Stomach smooth muscle (tissue), 2 donors: ENCODE results near the gene PTMA.
"Not testable (repeated sequence)": the region's sequence is repeated elsewhere in the genome, so short reads cannot be mapped to it uniquely, and the experiment has no call there.

Experiments used
- H3K27ac ChIP-seq: one replicate; pipeline ENCODE4 v1.7.0; 2013; ENCODE audit warnings: mild to moderate bottlenecking, low read length, inconsistent platforms
- H3K27me3 ChIP-seq, 2 donors: one replicate each; pipeline ENCODE4 v1.7.0; 2013; ENCODE audit warnings: low read length in 2 of 2; ENCODE audit not compliant: insufficient read depth in 2 of 2, control insufficient read depth in 1 of 2
- H3K36me3 ChIP-seq, 2 donors: one replicate each; pipeline ENCODE4 v1.7.0; 2013; ENCODE audit warnings: low read length in 2 of 2; ENCODE audit not compliant: control insufficient read depth in 2 of 2, insufficient read depth in 2 of 2
- H3K4me1 ChIP-seq: one replicate; pipeline ENCODE4 v1.7.0; 2013; ENCODE audit warnings: low read length; ENCODE audit not compliant: control insufficient read depth, insufficient read depth
- H3K4me3 ChIP-seq, 2 donors: one replicate each; pipeline ENCODE4 v1.7.0; 2013; ENCODE audit warnings: low read length in 2 of 2
- H3K9ac ChIP-seq, 2 donors: one replicate each; pipeline ENCODE4 v1.7.0; 2013; ENCODE audit warnings: low read length in 2 of 2, mild to moderate bottlenecking in 1 of 2
- H3K9me3 ChIP-seq, 2 donors: one replicate each; pipeline ENCODE4 v1.7.0; 2013; ENCODE audit warnings: low read length in 2 of 2; ENCODE audit not compliant: control insufficient read depth in 2 of 2
- donor health status: healthy.
- donor health status: Pancreatic carcinoma.

PTMA gene

DNA sequence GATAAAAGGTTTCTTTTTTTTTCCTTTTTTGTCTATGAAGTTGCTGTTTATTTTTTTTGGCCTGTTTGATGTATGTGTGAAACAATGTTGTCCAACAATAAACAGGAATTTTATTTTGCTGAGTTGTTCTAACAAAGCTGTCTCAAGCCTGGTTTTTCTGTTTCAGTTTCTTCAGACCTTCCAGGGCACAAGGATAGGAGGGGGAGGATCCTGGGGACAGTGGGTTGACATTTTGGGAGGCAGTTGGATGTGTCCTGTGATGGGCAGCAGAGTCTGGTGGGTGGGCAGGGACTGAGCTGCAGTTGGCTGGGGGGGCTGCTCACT lies 5.0 kb downstream of the PTMA start:
- peak overlapping the region; percentile 9 to 29 for H3K9ac ChIP-seq
- H3K4me3 ChIP-seq, H3K27me3 ChIP-seq, H3K9me3 ChIP-seq: not testable (repeated sequence)
- H3K36me3 ChIP-seq: peaks cover 9 to 15% of the 10 kb centered on the region in 2 donors
- peaks cover 39% of the 10 kb centered on the region for H3K4me1 ChIP-seq
- peak overlapping the region; percentile 74 for H3K27ac ChIP-seq

DNA sequence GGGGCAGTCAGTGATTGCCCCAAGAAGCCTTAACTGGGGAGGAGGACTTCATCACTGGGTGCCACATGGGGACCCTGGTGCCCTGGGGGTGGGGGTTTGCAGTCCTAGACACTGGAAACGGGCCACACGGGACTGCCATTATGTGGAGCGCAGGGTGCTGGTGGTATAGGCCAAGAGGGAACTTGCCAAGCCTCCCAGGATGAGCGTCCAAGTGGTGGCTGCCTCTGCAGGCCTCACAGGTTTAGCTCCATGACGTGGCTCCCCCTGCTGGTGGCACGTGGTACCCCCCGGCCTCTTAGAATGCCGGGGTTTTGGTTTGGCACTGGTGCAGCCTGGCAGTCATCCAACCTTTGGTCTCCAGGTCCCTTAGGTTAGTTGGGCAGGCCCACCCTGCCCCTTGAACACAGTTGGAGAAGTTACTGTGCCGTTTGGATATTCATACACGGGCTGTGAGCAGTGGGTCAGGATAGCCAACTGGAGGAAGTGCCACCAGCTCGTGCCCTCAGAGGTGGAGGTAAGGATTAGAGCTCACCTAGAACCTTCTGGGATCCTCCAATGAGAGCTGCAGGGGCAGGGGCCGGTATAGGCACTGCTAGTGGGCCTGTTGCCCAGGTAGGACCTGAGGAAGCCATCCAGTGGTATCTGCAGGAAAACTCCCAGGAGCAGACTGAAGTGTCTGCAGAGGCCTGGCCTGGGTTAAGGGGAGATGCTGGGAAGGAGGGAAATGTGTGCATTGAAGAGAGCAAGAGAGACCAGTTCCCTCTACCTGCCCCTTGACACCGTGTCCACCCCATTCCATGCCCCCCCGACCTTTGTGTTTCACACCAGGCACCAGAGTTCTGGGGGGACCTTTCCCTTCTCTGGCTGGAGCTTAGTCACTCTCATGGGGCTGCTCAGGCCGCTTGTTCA lies 5.7 kb downstream of the PTMA start:
- Histone ChIP-seq H3K4me1 (peaks cover 39% of the 10 kb centered on the region), H3K27ac (peak overlapping the region; percentile 74), H3K9me3 (no peaks in the 10 kb centered on the region), H3K9ac (peak overlapping the region; percentile 9 to 29), H3K27me3 (peaks cover 0 to 2% of the 10 kb centered on the region in 2 donors), H3K4me3 (no peak overlapping the region), H3K36me3 (peaks cover 9 to 15% of the 10 kb centered on the region in 2 donors)

DNA sequence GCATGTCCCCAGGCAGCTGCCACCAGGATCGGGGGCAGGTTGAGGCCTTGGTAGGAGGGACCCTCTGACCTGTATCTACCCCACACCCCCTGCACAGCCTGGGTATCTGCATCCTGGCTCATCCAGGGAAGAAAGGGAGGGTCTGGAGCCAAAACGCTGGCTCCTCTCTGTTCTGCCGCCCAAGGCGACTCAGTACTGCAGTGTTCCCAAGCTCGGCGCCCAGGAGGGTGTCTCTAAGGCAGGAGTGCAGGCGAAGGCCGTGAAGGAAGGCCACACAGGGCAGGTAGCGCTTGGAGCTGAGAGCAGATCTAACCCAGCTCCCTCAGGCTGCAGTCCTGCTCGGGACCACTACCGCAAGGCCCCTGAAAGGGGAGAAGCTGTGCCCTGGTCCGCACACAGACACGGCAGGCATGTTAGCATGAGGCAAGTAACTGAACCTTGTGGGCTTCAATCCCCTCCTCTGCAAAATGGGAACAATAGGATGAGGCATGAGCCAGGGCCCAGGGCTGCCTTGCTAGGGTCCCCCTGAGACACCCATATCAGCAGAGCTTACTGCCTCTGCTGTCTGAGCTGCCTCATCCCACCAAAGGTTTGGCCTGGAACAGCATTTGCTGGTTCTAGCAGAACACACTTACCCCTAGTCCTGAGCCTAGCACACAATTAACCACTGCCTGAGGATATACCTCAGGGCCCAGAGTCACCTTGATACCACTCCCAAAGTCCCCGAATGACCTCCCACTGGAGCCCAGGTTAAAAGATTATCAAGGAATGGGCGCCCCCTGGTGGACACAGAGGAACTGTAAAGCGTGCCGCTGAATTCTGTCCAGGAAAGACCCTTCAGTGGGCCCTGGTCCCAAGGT lies 6.5 kb downstream of the PTMA start:
- H3K36me3 ChIP-seq: peaks cover 9 to 15% of the 10 kb centered on the region in 2 donors
- peaks cover 0 to 2% of the 10 kb centered on the region in 2 donors for H3K27me3 ChIP-seq
- no peaks in the 10 kb centered on the region for H3K9me3 ChIP-seq
- no peak overlapping the region for H3K4me3 ChIP-seq
- H3K9ac ChIP-seq: peak overlapping the region in 1 of 2 donors; percentile 36
- H3K4me1 ChIP-seq: peaks cover 36% of the 10 kb centered on the region
- peak overlapping the region; percentile 74 for H3K27ac ChIP-seq

DNA sequence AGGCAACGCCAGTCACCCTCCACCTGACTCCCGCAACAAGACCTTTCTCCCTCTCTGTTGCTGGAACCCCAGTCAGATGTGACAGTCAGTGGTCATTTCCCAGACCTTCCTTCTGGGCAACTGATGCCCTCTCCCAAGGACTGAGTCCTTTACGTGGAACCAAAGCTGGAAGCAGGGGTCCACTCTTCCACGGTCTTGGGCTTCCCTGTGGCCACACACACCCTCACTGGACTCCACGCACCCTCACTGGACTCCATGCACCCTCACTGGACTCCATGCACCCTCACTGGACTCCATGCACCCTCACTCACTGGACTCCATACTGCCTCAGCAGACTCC lies 7.1 kb downstream of the PTMA start:
- H3K4me3 ChIP-seq: no peak overlapping the region
- no peak overlapping the region for H3K27ac ChIP-seq
- peaks cover 0 to 2% of the 10 kb centered on the region in 2 donors for H3K27me3 ChIP-seq
- peaks cover 34% of the 10 kb centered on the region for H3K4me1 ChIP-seq
- H3K9ac ChIP-seq: no peak overlapping the region
- H3K36me3 ChIP-seq: peaks cover 9 to 15% of the 10 kb centered on the region in 2 donors
- no peaks in the 10 kb centered on the region for H3K9me3 ChIP-seq

DNA sequence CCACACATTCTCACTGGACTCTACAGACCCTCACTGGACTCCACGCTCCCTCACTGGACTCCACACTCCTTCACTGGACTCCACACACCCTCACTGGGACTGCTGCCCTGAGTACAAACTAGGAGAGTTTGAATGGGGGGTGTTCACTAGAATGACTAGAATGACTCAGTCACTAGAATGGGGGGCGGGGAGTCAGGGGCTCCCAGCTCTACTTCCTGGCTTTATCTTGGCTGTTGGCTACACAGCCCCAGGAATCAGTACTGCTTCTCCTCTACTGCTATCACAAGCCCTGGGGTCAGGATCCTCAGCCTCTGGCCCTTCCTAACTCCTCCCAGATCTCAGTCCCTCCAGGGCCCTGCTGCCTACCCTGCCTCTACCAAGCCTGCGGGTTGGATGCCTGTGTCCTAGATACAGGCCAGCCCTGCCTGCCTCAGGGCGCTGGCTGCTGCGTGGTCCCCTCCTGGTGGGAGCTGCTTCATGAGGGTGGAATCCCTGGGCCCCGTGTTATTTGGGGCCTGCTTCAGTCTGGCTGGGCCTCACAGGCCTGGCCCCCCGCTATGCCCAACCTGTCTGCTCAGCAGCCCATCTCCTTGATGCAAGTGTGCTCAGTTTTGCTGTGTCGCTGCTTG lies 7.8 kb downstream of the PTMA start:
- Histone ChIP-seq H3K27me3 (peaks cover 0 to 2% of the 10 kb centered on the region in 2 donors), H3K27ac (no peak overlapping the region), H3K9me3 (no peaks in the 10 kb centered on the region), H3K4me1 (peaks cover 29% of the 10 kb centered on the region), H3K36me3 (peaks cover 9 to 15% of the 10 kb centered on the region in 2 donors), H3K4me3 (no peak overlapping the region), H3K9ac (no peak overlapping the region)

DNA sequence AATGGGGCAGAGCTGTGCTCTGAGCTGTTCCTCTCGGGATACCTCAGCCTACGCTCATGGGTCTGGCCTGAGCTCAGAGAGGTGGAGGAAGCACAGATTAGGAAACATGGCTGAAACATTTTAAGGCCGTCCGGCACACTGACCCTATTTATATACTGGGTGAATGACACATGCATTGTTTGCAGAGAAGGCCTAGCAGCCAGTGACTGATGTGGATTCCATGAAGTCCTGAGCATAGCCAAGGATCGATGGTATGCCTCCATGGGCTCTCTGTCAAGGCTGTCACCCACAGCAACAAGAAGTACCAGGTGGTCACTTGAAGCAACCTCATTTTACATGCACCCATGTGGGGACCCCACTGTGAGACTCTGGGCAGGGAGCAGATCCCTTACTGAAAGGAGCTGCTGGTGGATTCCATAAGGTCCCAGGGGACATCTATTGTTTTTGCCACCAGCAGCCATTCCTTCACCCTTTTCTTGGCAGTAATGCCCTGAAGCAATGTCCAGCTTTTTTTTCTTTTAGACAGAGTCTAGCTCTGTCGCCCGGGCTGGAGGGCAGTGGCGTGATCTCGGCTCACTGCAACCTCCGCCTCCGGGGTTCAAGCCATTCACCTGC lies 8.4 kb downstream of the PTMA start:
- H3K9me3 ChIP-seq: no peaks in the 10 kb centered on the region
- no peak overlapping the region for H3K9ac ChIP-seq
- peaks cover 7 to 12% of the 10 kb centered on the region in 2 donors for H3K36me3 ChIP-seq
- H3K4me1 ChIP-seq: peaks cover 22% of the 10 kb centered on the region
- H3K27ac ChIP-seq: no peak overlapping the region
- H3K27me3 ChIP-seq: peaks cover 0 to 2% of the 10 kb centered on the region in 2 donors
- H3K4me3 ChIP-seq: no peak overlapping the region

DNA sequence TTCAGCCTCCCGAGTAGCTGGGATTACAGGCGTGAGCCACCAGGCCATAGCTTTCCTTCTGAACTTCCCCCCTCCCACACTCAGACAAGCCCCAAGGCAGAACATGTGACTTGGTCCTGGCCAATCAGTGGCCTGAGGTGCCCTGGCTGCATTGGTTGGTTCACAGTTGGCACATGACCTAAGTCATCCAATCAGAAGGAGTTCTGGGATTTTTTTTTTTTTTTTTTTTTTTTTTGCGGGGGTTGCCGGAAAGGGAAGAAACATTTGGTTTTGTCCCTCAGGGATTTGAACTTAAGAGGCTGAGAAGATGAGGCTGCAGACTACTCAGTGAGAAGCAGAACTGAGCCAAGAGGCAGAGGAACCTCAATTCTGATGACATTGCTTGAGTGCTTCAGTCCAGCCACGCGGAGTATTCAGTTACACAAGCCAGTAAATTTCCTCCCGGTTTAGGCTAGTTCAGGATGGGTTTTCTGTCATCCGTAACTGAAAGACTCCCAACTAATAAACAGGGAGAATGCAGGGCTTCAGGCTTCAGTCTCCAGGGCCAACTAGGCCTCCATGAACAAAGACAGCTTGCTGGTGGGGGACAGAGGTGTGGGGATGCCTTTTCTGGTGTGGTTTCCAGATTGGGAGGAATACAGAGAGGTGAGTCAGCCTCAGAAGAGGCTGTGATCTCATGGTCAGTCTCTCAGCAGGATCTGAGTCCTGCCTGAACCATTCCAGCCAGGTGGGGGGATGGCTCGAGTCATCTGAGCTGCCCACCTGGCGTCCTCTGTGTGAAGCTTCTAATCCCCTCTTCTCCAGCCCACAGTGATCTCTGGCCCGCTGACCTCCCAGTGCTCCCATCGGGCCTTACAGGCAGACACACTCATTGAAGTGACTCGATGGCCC lies 9.2 kb downstream of the PTMA start:
- H3K9me3 ChIP-seq: no peaks in the 10 kb centered on the region
- peaks cover under 1 to 4% of the 10 kb centered on the region in 2 donors for H3K36me3 ChIP-seq
- no peak overlapping the region for H3K9ac ChIP-seq
- H3K4me1 ChIP-seq: peaks cover 15% of the 10 kb centered on the region
- H3K4me3 ChIP-seq: no peak overlapping the region
- peaks cover 0 to 2% of the 10 kb centered on the region in 2 donors for H3K27me3 ChIP-seq
- no peak overlapping the region for H3K27ac ChIP-seq

DNA sequence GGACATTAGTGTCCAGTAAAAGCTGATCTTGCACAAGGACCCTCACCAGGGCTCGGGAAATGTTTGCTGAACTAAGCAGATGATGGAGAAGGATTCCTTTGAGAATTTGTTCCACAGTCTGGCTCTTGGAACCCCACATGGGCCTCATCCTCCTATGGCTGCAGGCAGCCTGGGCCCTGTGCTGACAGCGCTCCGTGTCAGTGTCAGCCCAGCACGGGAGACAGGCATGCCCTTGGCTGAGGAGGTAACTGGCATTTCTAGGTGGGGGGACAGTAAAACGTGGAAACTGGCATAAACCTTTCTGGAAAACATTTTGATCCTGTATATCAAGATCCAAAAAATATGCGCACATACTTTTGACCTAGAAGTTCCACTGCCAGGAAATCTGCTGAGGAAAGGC lies 10.5 kb downstream of the PTMA start:
- H3K9me3 ChIP-seq: no peaks in the 10 kb centered on the region
- H3K27ac ChIP-seq: no peak overlapping the region
- no peak overlapping the region for H3K9ac ChIP-seq
- H3K36me3 ChIP-seq: no peaks in the 10 kb centered on the region
- H3K27me3 ChIP-seq: peaks cover 0 to 2% of the 10 kb centered on the region in 2 donors
- peaks cover 9% of the 10 kb centered on the region for H3K4me1 ChIP-seq
- no peak overlapping the region for H3K4me3 ChIP-seq

DNA sequence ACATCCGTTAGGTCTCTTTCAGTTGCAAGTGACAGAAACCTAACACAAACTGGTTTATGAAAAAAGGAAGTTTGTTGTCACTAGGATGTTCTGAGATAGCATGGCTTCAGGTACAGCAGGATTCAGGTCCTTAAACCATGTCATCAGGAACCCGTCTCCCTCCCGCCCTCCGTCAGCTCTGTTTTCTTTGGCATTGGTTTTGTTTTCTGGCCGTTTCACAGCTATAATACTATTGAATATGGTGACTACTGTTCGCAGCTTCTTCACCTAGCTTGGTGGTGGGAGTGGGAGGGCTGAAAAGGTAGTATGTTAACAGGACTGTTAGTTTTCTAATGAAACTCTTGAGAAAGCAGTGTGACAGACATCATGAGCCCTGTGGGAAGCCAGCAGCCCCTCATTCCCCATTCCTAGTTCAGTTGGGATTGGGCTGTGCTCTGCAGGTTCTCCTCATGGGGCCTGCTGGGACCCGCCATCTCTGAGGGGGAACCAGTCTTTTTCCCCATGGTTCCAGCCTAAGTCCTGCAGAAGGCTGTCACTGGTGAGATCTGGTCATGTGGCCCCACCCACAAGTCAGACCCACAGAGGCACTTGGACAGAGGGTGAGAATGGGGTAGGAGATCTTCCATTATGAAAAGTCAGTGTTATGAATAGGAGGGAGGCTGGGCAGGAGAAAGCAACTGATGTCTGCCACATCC lies 12.1 kb downstream of the PTMA start:
- H3K9ac ChIP-seq: no peak overlapping the region
- peaks cover 2% of the 10 kb centered on the region for H3K4me1 ChIP-seq
- H3K27ac ChIP-seq: no peak overlapping the region
- H3K9me3 ChIP-seq: no peaks in the 10 kb centered on the region
- no peak overlapping the region for H3K4me3 ChIP-seq
- no peaks in the 10 kb centered on the region for H3K36me3 ChIP-seq
- peaks cover 0 to 2% of the 10 kb centered on the region in 2 donors for H3K27me3 ChIP-seq
